ENCODE data around the gene HAUS8.

- TF ChIP-seq TAF1 (IDR thresholded peaks at IDR 0.05; ENCODE audit: low read depth, low read length): no peak
- no peak for TF ChIP-seq POLR2AphosphoS5 (IDR thresholded peaks at IDR 0.05; ENCODE audit: low read depth, low read length)
Measured at GRCh38 chr19:17021793-17022590, 53.3 kb downstream of the HAUS8 start.
